HL-60 (cell line): ENCODE results near the gene KIAA0825.

Experiments
- CTCF ChIP-seq: IDR thresholded peaks from one replicate; pipeline ENCODE4 v1.5.1; 2011; ENCODE audit warnings: low read length, control low read depth, inconsistent platforms; ENCODE audit not compliant: insufficient read depth
- GABPA ChIP-seq: IDR thresholded peaks from 2 replicates; pipeline ENCODE4 v1.6.1; 2012; ENCODE audit warnings: low read depth
- POLR2AphosphoS5 ChIP-seq: IDR thresholded peaks from 2 replicates; pipeline ENCODE4 v1.6.1; 2012; ENCODE audit warnings: low read depth

GRCh38 chr5:94267350-94267899 lies 351.0 kb downstream of the KIAA0825 start:
- TF ChIP-seq CTCF (no peak), GABPA (no peak), POLR2AphosphoS5 (no peak)
